GM12878 (cell line): Measurements from ENCODE around the gene TMEM131L. TPM values are rescaled to one million over a fixed set of nuclear protein-coding genes. Genes with fewer than 3 reads are reported as not detected.

ENCODE experiments used
- ATAC-seq: fragments of 200-7000 bp; cut with Tn5 transposase; 3 replicates; pipeline ENCODE4 v1.9.1; 2020; ENCODE audit warnings: mild to moderate bottlenecking, moderate library complexity
- BruUV-seq: library from RNA; stranded (reverse); fragments of 400-500 nt; replicated peaks from 2 replicates; lab custom pipeline; 2021; lab: Mats Ljungman, UMichigan
- CTCF ChIA-PET: fragments of 300-600 bp; sonication (Branson Sonifier 250); formaldehyde crosslinking; extraction: SDS; loops from one replicate; lab custom pipeline; 2021; ENCODE audit warnings: inconsistent platforms; lab: Yijun Ruan, JAX
- POLR2A ChIA-PET: fragments of 350-600 bp; formaldehyde crosslinking; extraction: SDS; loops from one replicate; lab custom pipeline; 2021; ENCODE audit warnings: inconsistent platforms; lab: Charles Lee
- RAD21 ChIA-PET: fragments of 300-600 bp; sonication (Branson Sonifier 250); formaldehyde crosslinking; loops from one replicate; lab custom pipeline; 2023; ENCODE audit warnings: antibody characterized with exemption; ENCODE audit not compliant: unreplicated experiment; lab: Charles Lee
- SMC1A ChIA-PET: fragments of 300-600 bp; sonication (Branson Sonifier 250); formaldehyde crosslinking; loops from one replicate; lab custom pipeline; 2023; ENCODE audit not compliant: unreplicated experiment, uncharacterized antibody; lab: Charles Lee
- DNase-seq: peaks from one replicate; pipeline ENCODE4 v3.0.0-alpha.2; 2011; ENCODE audit warnings: low read depth, low spot score
- FAIRE-seq: peaks from 3 replicates; lab custom pipeline; 2011; peaks lifted over from hg19 to GRCh38; lab: Jason Lieb, UNC
- H2AFZ ChIP-seq: 2 replicates; pipeline ENCODE4 v1.6.0; 2011; ENCODE audit warnings: low read depth, low read length, control low read depth; ENCODE audit not compliant: control insufficient read depth
- H3K27ac ChIP-seq: 2 replicates; pipeline ENCODE4 v1.5.1; 2011; ENCODE audit warnings: control low read depth; ENCODE audit not compliant: control insufficient read depth, insufficient read depth
- H3K27me3 ChIP-seq, 2 experiments: replicated peaks in 1 of 2; 2 replicates each; pipeline versions ENCODE4 v1.6.0 to v1.6.1; 2011; ENCODE audit warnings: low read length in 1 of 2; ENCODE audit not compliant: control insufficient read depth in 2 of 2, insufficient read depth in 2 of 2
- H3K36me3 ChIP-seq, 2 experiments: 2 replicates each; pipeline ENCODE4 v1.5.1; 2011; ENCODE audit warnings: low read length in 1 of 2; ENCODE audit not compliant: control insufficient read depth in 2 of 2, insufficient read depth in 2 of 2
- H3K4me1 ChIP-seq: 2 replicates; pipeline ENCODE4 v1.6.1; 2011; ENCODE audit warnings: mild to moderate bottlenecking, low read length, moderate library complexity, mixed read lengths; ENCODE audit not compliant: control insufficient read depth, insufficient read depth
- H3K4me2 ChIP-seq: 2 replicates; pipeline ENCODE4 v1.6.0; 2011; ENCODE audit warnings: control low read depth; ENCODE audit not compliant: control insufficient read depth, insufficient read depth
- H3K4me3 ChIP-seq: fragments of 200-600 bp; sonication (generic); 2 replicates; pipeline ENCODE4 v1.5.1; 2016
- H3K79me2 ChIP-seq: 2 replicates; pipeline ENCODE4 v1.6.0; 2011; ENCODE audit warnings: low read length; ENCODE audit not compliant: control insufficient read depth, insufficient read depth
- H3K9ac ChIP-seq: 2 replicates; pipeline ENCODE4 v1.8.0; 2011; ENCODE audit warnings: low read length, control low read depth, mixed read lengths; ENCODE audit not compliant: control insufficient read depth, insufficient read depth
- H3K9me3 ChIP-seq: replicated peaks from 3 replicates; pipeline ENCODE4 v1.5.1; 2011; ENCODE audit warnings: mild to moderate bottlenecking, low read length; ENCODE audit not compliant: control insufficient read depth, insufficient read depth
- H4K20me1 ChIP-seq: 2 replicates; pipeline ENCODE4 v1.6.0; 2011; ENCODE audit not compliant: control insufficient read depth, insufficient read depth
- BMI1 ChIP-seq: fragments of 450-650 bp; IDR thresholded peaks from 2 replicates; pipeline ENCODE4 v1.6.1; 2016; ENCODE audit warnings: mild to moderate bottlenecking, moderate library complexity, borderline replicate concordance
- CBX5 ChIP-seq: sonication (generic); IDR thresholded peaks from 2 replicates; pipeline ENCODE4 v1.6.1; 2016; ENCODE audit warnings: low read depth, moderate library complexity, mild to moderate bottlenecking, inconsistent platforms
- CEBPB ChIP-seq, 2 experiments: fragments of 150-350 bp in 1 of 2; IDR thresholded peaks; 2 replicates each; pipeline ENCODE4 v1.6.1; 2012 to 2014; ENCODE audit warnings: low read depth in 2 of 2, low read length in 2 of 2, borderline replicate concordance in 1 of 2, inconsistent platforms in 1 of 2
- NBN ChIP-seq: fragments of 450-650 bp; IDR thresholded peaks from 2 replicates; pipeline ENCODE4 v1.6.1; 2016
- RUNX3 ChIP-seq: IDR thresholded peaks from 2 replicates; pipeline ENCODE4 v1.6.1; 2012; ENCODE audit warnings: low read length, inconsistent platforms
- ZBED1 ChIP-seq: IDR thresholded peaks from 2 replicates; pipeline ENCODE4 v1.6.1; 2016; ENCODE audit warnings: borderline replicate concordance
- WGBS: methylation state at CpG from one replicate; pipeline ENCODE4 v1.1.6; 2016; ENCODE audit warnings: low lambda C conversion rate; ENCODE audit not compliant: insufficient replicate concordance, insufficient coverage; ENCODE audit errors: missing lambda C conversion rate; 5-methylcytosine and 5-hydroxymethylcytosine counted together
- in situ Hi-C: fragments of 300-500 bp; cut with MboI; formaldehyde crosslinking; loops from 9 replicates; pipeline ENCODE4 v1.14.3; 2018; ENCODE audit warnings: mixed read lengths
- intact Hi-C: fragments of 100-400 bp; cut with micrococcal nuclease; formaldehyde crosslinking; loops from one replicate; pipeline ENCODE4 v1.14.2; 2022; ENCODE audit not compliant: unreplicated experiment
- polyA plus RNA-seq, 11 experiments: library from polyadenylated mRNA; depleted of rRNA in 4 of 11; unstranded in 6 of 11; stranded (reverse) in 5 of 11; fragments of >200 nt; fragmentation: Nextera tagmentation in 4 of 11; fragmentation: Illumina TruSeq in 1 of 11; extraction: Ambion mirVana in 4 of 11; extraction: Trizol in 1 of 11; gene quantifications; 1 replicate in 1 of 11; 2 replicates in 10 of 11; pipeline versions ENCODE4 v1.2.1 to v1.2.3, GENCODE V29; 2011 to 2016; ENCODE audit warnings: inconsistent platforms in 2 of 11, missing spikeins in 2 of 11, low read depth in 1 of 11
- total RNA-seq, 4 experiments: library from RNA; depleted of rRNA in 3 of 4; stranded (reverse); fragments of >200 nt in 3 of 4; fragmentation: Illumina TruSeq in 1 of 4; extraction: Trizol in 1 of 4; gene quantifications; 2 replicates each; pipeline versions ENCODE4 v1.2.1 to v1.2.3, GENCODE V29; 2013 to 2021
- TF ChIP-seq, protein P1 (sequence below): fragments of 450-650 bp; IDR thresholded peaks from 2 replicates; pipeline ENCODE4 v1.6.1; 2016; ENCODE audit warnings: mild to moderate bottlenecking

TMEM131L gene
- total and polyA plus RNA-seq, 10 of the 15 experiments (the other 5 are each of a cell fraction or from before 2014, with no cell fraction given), result 8.5 to 101 (median 74.4) TPM

DNA sequence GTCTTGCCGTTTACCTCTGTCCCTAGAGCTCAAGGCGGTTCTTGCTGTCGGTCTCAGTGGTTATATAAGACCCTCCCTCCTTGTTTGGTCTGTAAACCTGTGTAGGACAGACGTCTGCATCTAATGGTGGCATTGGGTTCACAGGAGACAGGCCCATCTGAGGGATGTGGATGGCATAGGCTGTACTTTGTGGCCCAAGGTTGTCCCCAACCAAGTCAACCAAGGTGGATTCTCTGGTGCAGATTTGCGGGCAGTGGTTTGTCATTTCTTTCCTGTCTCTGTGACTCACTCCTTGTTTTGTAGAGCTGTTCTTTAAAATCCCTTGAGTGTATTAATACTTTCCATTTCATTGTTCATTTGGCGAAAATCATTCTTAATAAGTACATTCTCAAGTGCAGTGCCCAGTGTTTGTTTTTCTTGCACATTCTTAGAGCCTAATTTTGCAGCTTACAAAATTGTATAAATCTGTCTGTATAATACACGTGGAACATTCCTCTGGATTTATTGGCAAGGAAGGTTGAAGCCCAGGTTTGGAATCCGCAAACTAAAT is 149.9 kb downstream of the TMEM131L start:
- no peaks in the 10 kb centered on the region; the same call in 1 of the 2 replicates for H3K79me2 ChIP-seq
- DNase-seq, result no peak
- ChIA-PET RAD21 (interaction anchor here (0.8 to 1.7 kb wide), 2 partner anchors 149 to 183 kb away, joined by 4 to 5 read pairs; no protein-coding TSS in a partner anchor), POLR2A (no interaction called here), CTCF (interaction anchor here (1.1 to 1.2 kb wide), 4 partner anchors 10 to 172 kb away, joined by 3 to 5 read pairs (median 3); no protein-coding TSS in a partner anchor), SMC1A (interaction anchor here (0.7 to 1.5 kb wide), 5 partner anchors 8 to 198 kb away, joined by 3 to 4 read pairs (median 3); no protein-coding TSS in a partner anchor)
- no peaks in the 10 kb centered on the region for H3K9me3 ChIP-seq
- no peak overlapping the region for H3K4me3 ChIP-seq
- TF ChIP-seq ZBED1, result no peak
- TF ChIP-seq, protein P1, sequence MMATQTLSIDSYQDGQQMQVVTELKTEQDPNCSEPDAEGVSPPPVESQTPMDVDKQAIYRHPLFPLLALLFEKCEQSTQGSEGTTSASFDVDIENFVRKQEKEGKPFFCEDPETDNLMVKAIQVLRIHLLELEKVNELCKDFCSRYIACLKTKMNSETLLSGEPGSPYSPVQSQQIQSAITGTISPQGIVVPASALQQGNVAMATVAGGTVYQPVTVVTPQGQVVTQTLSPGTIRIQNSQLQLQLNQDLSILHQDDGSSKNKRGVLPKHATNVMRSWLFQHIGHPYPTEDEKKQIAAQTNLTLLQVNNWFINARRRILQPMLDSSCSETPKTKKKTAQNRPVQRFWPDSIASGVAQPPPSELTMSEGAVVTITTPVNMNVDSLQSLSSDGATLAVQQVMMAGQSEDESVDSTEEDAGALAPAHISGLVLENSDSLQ, result no peak
- TF ChIP-seq RUNX3, result 0 out of 2 replicates have a peak, but pooled peaks have one; percentile 19
- TF ChIP-seq BMI1, result no peak
- no peak for TF ChIP-seq CBX5
- TF ChIP-seq NBN, result no peak
- TF ChIP-seq CEBPB (IDR thresholded peaks at IDR 0.05; ENCODE audit: borderline replicate concordance in 1 of 2, low read depth in 2 of 2, low read length in 2 of 2), result no peak
- no TSS peak for BruUV-seq
- peak; percentile 18; the same call in 2 of the 3 replicates for ATAC-seq
- no peak overlapping the region for H2AFZ ChIP-seq
- FAIRE-seq, result no peak
- intact Hi-C loops (no loop called here), in situ Hi-C loops (no loop called here)
- H3K4me2 ChIP-seq, result no peak overlapping the region
- WGBS, result 42% methylated on average over 8 of the region's 8 CpGs
- H3K27ac ChIP-seq, result no peak overlapping the region
- H3K9ac ChIP-seq, result no peak overlapping the region
- peaks cover 5% of the 10 kb centered on the region; the same call in 1 of the 2 replicates for H4K20me1 ChIP-seq
- H3K4me1 ChIP-seq, result no peaks in the 10 kb centered on the region
- no peaks in the 10 kb centered on the region for H3K27me3 ChIP-seq
- peaks cover 24 to 48% of the 10 kb centered on the region in 2 experiments for H3K36me3 ChIP-seq
